HG03103 (cell line): Measurements from ENCODE around the gene CASK.

Source experiments
- ATAC-seq: cut with Tn5 transposase; IDR thresholded peaks from one replicate; pipeline ENCODE4 v1.9.1; 2021; ENCODE audit warnings: low read depth; ENCODE audit not compliant: unreplicated experiment

CASK gene

DNA sequence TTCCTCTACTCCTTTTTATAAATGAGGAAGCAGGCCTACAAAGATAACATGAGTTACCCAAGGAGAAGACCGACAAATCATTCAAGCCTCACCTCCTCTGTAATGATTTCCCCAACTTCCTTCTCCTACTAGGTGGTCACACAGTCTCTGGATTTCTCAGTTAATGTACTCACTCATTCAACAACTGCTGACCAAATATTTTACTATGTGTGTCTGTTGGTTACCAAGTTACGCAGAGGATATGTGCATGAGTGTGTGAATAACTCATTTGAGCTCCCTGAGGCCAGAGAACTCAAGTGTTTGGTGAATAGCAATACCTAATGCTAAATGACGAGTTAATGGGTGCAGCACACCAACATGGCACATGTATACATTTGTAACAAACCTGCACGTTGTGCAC, 10.4 kb downstream of the CASK start:
- ATAC-seq = no peak

DNA sequence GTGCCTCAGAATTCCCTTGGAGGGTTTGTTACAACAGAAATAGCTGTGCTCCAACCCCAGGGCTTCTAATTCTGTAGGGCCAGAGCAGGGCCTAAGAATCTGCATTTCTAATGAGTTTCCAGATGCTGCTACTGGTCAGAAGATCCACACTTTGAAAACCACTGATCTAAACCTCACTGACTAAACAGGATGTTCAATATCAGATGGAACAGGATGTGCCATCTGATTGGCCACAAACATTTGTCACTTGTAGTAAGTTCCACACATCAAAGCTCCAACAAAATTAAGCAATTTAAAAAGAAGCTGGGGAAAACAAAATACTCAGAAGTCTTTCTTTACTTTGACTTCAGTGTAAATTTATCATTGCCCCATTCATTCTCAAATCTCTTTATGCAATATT, 14.3 kb downstream of the CASK start:
- ATAC-seq = no peak

DNA sequence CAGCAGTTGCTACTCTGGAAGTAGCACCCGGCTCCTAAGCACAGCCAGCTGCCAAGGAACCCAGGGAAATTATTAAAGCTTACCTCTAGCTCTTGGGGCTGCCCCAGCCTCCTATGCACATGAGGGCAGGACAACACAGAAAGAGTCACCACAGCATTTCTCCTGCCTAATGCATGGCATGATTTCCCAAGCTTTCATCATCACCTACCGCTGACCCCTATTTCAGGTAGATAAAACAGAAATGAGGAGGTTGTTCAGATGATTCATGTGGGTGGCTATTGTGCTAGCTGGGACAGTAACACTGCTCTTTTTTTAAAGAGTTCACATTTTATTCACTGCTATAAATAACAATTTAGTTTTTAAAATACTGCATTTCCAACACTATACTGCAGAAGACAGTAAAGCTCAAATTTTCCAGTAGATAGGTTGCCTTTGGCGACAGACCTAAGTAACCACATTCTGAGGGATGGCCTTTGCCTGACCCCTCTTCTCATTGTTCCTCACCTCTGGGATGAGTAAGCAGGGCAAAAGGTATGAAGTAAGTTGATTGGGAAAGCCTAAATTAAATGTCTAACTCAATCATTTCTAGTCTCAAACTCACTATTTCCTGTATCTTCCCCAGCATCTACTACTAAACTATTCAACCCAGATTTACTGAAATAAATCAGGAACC, 16.7 kb downstream of the CASK start:
- no peak for ATAC-seq

DNA sequence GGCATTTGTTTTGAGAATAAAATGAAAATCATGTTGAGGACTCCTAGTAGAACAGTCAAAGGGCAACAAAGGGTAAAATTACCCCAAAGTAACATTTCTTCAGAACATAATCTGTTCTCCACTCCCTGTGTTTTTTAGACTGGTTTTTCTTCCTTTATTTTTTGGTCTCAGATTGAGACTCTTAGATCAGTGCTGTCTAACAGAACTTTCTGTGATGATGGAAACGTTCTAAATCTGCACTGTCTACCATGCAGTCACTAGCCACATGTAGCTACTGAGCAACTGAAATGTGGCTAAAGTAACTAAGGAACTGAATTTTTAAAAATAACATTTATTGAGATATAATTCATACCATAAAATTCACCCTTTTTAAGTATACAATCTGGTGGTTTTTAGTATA, 19.8 kb downstream of the CASK start:
- no peak for ATAC-seq

DNA sequence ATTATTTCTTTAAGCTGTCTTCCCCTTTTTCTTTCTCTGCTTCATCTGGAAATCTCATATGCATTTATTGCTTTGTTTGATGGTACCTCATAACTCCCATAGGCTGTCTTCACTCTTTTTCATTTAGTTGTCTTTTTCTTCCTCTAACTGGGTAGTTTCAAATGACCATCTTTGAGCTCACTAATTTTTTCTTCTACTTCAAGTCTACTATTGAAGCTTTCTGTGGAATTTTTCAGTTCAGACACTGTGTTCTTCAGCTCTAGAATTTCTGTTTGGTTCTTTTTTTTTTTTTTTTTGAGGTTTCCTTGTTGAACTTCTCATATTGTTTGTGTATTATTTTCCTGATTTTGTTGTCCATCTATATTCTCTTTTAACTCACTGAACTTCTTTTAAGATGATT, 23.0 kb downstream of the CASK start:
- ATAC-seq = no peak

DNA sequence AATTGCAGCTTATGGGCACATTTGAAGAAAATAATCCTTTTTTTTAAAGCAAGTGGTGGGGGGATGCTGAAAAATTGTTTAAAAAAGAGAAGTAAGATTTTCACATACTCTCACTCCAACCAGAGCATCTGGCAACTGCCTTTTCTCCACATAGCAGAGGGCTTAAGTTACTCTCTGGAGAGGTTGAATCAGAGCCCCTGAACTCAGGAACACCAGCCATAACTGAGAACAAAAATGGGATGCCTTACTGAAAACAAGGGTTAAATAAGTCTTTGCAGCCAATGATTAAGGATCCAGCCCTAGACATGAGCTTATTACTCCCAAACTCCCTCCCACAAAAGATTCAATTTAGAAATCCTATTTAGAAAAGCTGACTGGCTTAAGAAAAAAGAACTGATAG, 27.5 kb downstream of the CASK start:
- ATAC-seq = no peak

DNA sequence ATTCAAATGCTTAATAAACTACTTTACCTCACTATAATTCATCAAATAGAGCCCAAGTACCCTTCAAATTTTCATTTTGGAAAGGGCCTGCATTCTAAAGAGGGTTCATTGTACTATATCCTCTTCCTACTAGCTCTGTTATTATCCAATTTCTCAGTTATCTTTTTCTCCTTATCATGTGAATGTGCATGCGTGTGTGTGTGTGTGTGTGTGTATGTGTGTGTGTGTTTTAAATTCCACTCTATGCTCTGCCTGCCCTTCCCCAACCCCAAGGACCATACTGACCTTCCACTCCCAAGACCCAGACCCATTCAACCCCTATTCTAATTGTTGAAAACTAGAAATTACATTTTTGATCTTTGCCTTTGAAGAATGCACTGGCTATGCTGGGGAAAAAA, 33.3 kb downstream of the CASK start:
- no peak for ATAC-seq

DNA sequence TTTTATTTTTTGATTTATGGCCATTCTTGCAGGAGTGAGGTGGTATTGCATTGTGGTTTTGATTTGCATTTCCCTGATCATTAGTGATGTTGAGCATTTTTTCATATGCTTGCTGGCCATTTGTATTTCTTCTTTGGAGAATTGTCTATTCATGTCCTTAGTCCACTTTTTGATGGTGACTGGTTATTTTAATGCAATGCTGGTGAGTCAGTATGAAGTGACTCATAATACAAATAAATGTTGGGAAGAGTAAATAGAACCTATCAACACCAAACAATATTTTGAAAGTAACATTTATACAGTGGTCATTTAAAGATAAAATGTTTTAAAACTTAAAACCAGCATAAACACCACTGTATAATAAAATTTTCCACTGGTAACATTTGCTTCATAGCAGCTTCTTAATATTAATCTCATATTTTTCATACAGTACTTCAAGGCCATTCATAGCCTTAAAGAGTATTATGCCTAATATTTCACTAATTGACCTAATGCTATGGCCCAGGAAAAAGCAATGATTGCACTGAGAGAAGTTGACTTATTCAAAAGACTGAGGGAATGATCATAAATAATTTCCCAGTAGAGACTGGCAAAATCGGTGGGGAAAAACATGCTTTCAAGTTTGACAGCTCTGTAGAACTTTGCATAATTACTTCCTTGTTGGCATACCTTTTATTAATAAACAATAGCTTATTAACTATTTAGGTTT, 33.9 kb downstream of the CASK start:
- ATAC-seq = no peak

DNA sequence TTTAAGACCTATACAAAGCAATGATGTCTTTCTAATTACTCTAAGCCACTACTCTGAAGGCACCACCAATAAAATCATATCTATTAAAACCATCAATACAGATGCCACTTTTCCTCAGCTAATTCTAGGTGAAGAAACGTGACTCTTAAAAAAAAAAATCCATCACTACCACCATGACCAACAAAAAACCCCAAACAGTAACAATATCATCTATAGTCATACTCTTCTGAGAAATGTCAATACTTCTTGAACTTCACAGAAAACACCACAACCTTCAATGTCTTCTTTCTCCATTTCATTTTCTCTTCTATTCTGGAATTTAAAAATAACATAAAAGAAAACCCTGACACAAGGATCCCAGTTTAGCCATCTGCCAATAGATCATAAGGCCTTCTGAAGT, 35.7 kb downstream of the CASK start:
- no peak for ATAC-seq

DNA sequence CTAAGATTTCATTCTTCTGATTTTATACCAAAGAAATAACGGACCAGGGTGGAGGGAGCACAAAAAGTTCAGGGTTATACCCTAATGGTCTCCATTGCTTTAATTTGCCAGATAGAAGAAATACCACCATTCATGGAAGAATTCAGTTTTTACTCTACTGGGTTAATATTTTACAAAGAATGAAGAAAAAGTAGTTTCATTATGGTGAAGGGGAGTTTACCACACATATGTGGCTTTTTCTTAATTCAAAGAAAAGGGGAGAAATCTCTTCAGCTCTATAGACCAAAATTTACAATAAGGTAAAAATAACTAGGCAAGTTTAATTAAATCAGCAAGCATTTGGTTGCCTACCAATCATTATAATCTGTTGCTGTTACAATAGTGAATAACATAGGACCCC, 37.6 kb downstream of the CASK start:
- ATAC-seq = no peak

DNA sequence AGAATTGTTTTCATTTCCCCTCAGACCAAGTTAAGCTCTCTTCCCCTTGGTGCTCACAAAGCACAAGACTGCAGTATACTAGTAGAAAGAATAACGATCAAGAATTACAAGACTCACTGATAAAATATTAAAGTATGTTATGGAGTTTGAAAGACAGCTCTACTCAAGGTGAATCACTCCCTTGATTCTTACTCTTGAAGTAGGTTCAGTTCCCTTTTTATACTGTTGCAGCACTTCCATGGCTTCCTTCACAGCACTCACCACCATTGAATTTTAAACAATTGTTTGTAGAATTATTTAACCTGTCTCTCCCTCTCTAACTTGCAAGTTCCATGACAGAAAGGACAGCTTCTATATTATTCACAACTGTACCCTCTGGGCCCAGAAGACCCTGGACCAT, 42.2 kb downstream of the CASK start:
- no peak for ATAC-seq

DNA sequence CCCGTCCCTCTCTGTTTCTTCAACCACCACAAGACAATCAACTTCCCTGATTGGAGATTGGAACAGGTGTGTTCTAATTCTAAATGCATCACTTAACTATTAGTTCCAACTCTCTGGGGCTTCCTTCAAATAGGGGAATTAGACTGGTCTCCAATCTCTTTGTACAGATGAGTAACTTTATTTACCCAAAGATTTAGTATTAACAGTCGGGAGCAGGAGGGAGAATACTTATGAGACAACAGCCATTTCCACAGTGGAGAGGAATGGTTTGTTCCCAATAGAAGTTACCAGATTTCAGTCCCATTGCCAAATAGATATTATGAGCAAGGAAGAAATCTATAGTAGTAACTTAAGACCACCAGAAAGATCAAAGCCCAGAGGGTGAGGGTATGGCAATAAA, 46.2 kb downstream of the CASK start:
- no peak for ATAC-seq

DNA sequence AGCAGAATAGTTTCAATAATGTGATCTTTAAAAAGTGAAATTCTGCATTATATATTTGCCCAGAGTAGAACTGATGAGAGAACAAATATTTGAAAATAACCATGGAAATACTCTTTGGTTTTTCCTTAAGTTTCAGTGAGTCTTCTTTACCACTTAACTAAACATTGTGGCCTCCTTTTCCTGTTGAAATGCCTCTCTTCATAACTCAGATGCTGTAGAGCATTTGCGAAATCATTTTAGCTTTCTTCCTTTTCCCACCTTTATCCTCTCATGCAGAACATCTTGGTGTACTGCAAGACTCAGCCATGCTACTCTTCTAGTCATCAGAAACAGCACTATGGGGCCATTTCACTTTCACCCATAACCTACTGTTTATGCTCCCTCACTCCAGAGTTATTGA, 48.2 kb downstream of the CASK start:
- ATAC-seq = no peak

DNA sequence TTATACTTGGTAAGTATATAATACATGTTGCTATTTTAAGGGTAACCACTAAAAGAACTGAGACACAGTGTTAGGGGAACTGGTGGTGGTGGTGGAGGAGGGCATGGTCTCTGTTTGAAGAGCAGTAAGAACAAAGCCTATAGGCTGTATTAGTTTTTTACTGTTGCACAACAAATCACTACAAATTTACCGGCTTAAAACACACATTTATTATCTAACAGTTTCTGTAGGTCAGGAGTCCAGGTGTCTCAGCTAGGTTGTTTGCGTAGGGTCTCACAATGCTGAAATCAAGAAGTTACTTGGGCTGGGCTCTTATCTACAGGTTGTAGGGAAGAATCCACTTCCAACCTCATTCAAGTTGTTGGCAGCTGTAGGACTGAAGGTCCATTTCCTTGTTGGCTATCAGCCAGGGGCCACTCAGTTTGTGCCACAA, 52.6 kb downstream of the CASK start:
- ATAC-seq = peak; percentile 52

DNA sequence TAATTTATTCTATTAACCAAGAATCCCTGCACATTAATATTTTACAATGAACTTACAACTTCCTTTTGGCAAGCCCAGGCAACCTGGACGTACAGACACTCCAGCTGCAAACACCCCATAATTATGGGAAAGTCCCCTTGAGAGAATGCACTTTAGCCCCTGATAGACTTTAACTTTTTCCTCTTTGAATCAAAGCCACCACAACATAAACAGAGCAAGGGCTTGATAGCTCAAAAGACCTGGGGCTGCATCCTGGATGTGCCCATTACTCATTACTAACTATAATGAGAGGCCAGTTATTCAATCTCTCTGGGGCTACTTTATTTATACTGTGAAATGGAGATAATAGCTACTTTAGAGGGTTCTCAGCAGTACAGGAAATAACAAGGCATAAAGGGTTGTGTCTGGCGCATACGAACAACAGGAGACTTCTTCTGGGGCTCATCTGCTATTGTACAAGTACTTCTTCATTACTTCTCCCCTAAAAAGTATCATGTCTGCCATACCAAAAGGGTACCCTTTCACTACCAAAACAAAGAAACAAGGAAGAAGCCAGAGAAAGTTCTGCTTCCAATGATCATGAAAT, 54.9 kb downstream of the CASK start:
- no peak for ATAC-seq

DNA sequence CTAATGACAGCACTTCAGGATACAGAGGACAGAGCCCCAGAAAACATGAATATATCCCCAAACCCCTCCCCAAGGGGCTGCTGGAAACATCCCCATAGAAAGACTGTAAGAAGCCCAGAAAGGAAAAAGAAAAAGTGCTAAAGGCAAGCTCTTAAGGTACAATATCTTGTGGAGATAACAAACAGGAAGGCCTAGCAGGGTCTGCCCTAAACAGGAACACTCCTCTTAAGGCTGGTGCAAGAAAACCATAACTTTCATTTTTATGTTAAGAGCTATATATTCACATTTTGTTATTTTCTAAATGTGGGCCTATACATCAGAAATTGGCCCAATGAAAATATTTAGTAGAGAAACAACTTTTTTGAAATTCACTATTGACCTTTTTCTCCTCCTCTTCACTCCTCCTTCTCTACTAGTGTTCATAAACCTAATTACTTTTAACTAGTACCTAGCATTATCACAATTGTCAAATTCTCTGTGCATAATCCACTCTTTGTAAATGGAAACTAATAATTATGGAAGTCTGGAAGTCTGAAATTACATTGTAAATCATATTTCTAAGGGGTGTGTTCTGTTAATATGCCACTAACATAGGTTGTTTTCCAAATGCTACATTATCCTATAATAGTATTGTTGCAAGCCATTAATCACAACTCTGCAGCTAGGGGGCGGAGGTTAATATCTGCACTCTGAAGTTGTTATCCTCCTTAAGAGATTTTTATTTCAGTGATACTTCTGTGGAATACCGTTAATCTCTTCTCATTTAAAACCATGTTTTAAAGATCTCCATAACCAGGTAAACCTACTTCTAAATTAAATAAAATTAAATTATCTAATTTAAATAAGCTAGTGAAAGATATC, 59.8 kb downstream of the CASK start:
- no peak for ATAC-seq

DNA sequence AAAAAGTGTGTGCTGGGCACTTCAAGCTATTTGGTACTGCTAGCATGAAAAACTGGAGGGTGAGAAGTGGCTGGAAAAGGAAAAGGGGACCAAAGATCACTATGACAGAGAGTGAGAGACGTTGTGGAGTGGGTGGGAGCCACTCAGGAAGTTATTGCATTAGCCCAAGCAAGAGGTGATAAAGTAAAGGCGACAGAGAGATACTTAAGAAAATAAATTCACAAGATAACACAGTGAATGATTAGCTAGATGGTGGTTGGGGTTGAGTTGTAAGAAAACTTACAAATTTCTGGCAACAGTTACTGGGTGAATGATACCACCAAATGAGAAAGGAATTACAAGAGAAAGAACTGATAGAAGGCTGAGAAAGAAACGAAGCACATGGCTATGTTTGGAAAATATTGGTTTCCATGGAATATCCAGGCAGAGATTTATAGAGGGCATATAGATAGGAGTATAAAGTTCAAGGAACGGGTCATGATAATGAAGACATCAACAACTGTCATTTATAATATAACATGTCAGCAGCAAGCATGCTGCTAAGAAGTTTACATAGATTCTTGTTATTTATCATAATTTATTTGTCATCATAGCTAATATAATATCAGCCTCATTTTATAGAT, 60.7 kb downstream of the CASK start:
- no peak for ATAC-seq

DNA sequence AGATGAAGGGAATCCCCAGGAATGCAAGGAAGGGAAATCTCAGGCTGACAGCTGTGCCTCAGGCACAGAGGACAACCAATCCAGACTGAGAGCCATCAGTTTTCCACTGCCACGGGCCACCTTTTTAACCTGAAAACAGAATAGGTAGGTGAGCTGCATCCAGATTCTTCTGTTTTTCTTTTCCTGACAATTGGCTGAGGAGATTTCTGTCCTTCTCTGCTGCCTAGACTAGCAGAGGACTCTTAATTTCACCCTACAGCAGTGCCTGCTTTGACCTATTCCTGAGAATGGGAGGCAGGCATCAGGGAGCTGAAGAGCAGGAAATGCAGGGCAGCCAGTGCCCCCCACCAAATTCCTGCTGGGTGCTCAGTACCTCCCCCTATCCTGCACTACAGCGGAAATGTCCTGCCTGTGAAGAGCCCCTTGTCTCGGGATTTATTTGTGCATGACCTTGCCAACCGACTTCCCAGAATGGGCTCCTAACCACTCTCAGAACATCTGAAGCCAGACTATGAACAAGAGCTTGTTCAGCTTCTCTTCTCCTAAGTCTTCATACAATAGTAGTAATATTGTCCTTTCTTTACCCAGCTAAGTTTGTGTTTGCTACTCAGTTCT, 65.1 kb downstream of the CASK start:
- no peak for ATAC-seq

DNA sequence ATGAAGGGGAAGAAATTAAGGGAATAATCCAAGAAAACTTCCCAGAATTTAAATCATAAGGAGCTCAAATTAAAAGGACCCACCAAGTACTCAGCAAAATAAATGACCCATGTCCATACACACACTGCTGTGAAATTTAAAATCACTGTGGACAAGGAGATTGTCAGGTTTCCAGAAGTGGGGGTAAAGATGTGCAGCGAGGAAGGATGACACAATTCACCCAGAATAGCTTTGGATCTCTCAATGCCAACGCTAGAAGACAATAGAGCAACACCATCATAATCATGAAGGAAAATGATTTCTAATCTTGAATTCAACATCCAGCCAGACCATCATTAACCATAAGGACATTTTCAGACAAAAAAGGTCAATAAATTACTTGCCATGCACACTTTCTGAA, 65.7 kb downstream of the CASK start:
- no peak for ATAC-seq

DNA sequence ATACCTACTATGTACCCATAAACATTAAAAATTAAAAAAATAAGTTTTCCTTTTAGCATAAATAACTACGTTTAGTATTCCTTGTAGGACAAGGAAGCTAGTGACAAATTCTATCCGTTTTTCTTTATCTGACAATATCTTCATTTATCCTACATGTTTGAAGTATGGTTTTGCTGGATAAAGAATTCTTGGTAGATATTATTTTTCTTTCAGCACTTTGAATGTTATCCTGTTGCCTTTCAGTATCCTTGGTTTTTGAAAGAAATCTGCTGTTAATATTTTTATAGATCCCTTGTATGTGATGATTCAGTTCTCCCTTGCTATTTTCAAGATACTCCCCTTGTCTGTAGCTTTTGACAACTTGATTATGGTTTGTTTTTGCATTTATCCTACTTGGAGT, 76.6 kb downstream of the CASK start:
- ATAC-seq = no peak
